K562 (cell line): ENCODE results near the gene UBR1. TPM values are rescaled to one million over a fixed set of nuclear protein-coding genes. Genes with fewer than 3 reads are reported as not detected.
A peak's percentile ranks its signal among the peaks of the same experiment; 100 is the strongest.

Experiments
- DNMT1 ChIP-seq: fragments of 450-650 bp; IDR thresholded peaks from 2 replicates; pipeline ENCODE4 v1.6.1; 2016; ENCODE audit warnings: antibody characterized with exemption, mild to moderate bottlenecking
- ERF ChIP-seq: fragments of 450-650 bp; formaldehyde crosslinking; IDR thresholded peaks from 2 replicates; pipeline ENCODE4 v1.4.0; 2020; ENCODE audit warnings: mild to moderate bottlenecking, mixed read lengths
- GMEB1 ChIP-seq: fragments of 250-450 bp; sonication (Bioruptor Pico); IDR thresholded peaks from 2 replicates; pipeline ENCODE4 v1.4.0; 2020; ENCODE audit warnings: mild to moderate bottlenecking
- NCOA6 ChIP-seq: fragments of 450-650 bp; IDR thresholded peaks from 2 replicates; pipeline ENCODE4 v1.6.1; 2017; ENCODE audit warnings: mild to moderate bottlenecking
- NR2C1 ChIP-seq, 2 experiments: fragments of 450-650 bp; IDR thresholded peaks; 2 replicates each; pipeline ENCODE4 v1.6.1; 2017; ENCODE audit warnings: mild to moderate bottlenecking in 2 of 2, antibody characterized with exemption in 1 of 2, inconsistent platforms in 1 of 2, missing compliant biosample characterization in 1 of 2, missing genetic modification characterization in 1 of 2
- SUPT5H ChIP-seq: fragments of 450-650 bp; IDR thresholded peaks from 2 replicates; pipeline ENCODE4 v1.6.1; 2016
- TAL1 ChIP-seq: fragments of 450-650 bp; IDR thresholded peaks from 2 replicates; pipeline ENCODE4 v1.6.1; 2016; ENCODE audit warnings: mild to moderate bottlenecking
- XRCC5 ChIP-seq: fragments of 200-400 bp; formaldehyde crosslinking; IDR thresholded peaks from 2 replicates; pipeline ENCODE4 v1.6.1; 2017; ENCODE audit warnings: low read depth, mild to moderate bottlenecking, low read length
- ZBTB12 ChIP-seq: fragments of 250-450 bp; sonication (Bioruptor Pico); IDR thresholded peaks from 2 replicates; pipeline ENCODE4 v1.4.0; 2020
- ZNF318 ChIP-seq, 2 experiments: fragments of 450-650 bp; IDR thresholded peaks; 2 replicates each; pipeline ENCODE4 v1.6.1; 2016; ENCODE audit warnings: mild to moderate bottlenecking in 2 of 2, borderline replicate concordance in 1 of 2, low read depth in 1 of 2, moderate library complexity in 1 of 2
- ZNF354B ChIP-seq: fragments of 250-450 bp; sonication (Bioruptor Pico); IDR thresholded peaks from 2 replicates; pipeline ENCODE4 v1.4.0; 2020
- ZNF592 ChIP-seq: fragments of 450-650 bp; IDR thresholded peaks from 2 replicates; pipeline ENCODE4 v1.6.1; 2017; ENCODE audit warnings: antibody characterized with exemption, mild to moderate bottlenecking
- polyA plus RNA-seq, 8 experiments: library from polyadenylated mRNA; depleted of rRNA in 4 of 8; stranded (reverse) in 5 of 8; unstranded in 3 of 8; fragments of >200 nt; fragmentation: Nextera tagmentation in 2 of 8; fragmentation: Illumina TruSeq in 1 of 8; extraction: Ambion mirVana in 2 of 8; extraction: Trizol in 1 of 8; gene quantifications; 2 replicates each; pipeline versions ENCODE4 v1.2.1 to v1.2.3, GENCODE V29; 2011 to 2014; ENCODE audit warnings: inconsistent platforms in 1 of 8, missing spikeins in 1 of 8
- total RNA-seq, 7 experiments: library from RNA; depleted of rRNA in 6 of 7; stranded (reverse); fragments of >200 nt in 6 of 7; fragmentation: Illumina TruSeq in 2 of 7; extraction: Trizol in 2 of 7; gene quantifications; 2 replicates each; pipeline versions ENCODE4 v1.2.1 to v1.2.3, GENCODE V29; 2011 to 2021; ENCODE audit warnings: low replicate concordance in 1 of 7

UBR1 gene
- total and polyA plus RNA-seq, 9 of the 15 experiments (the other 6 are each of a cell fraction or from before 2014, with no cell fraction given) = 5.8 to 30.7 (median 15.3) TPM

GRCh38 chr15:43133430-43134156 is 27.8 kb upstream of the UBR1 start, which contains the start of gene TMEM62 (continued):
- TF ChIP-seq ZNF592 (peak; percentile 74), GMEB1 (CRISPR knock-in tag) (no peak; the same call in 1 of the 2 replicates), ZNF318 (IDR thresholded peaks at IDR 0.05; ENCODE audit: borderline replicate concordance in 1 of 2, low read depth in 1 of 2) (no peak), SUPT5H (peak; percentile 83), NR2C1 (IDR thresholded peaks at IDR 0.05) (no peak), NR2C1 (tag; IDR thresholded peaks at IDR 0.05) (no peak), ZNF354B (CRISPR knock-in tag) (no peak), TAL1 (no peak), XRCC5 (no peak), ERF (CRISPR knock-in tag) (0 out of 2 replicates have a peak, but pooled peaks have one; percentile 70), NCOA6 (no peak), ZBTB12 (CRISPR knock-in tag) (no peak), DNMT1 (no peak)
